Measurements from ENCODE around the gene LNPK. TPM values are rescaled to one million over a fixed set of nuclear protein-coding genes. Genes with fewer than 3 reads are reported as not detected.

Gene LNPK
- polyA plus RNA-seq, 3 donors: 8.1 to 15.3 (median 11.7) TPM

DNA sequence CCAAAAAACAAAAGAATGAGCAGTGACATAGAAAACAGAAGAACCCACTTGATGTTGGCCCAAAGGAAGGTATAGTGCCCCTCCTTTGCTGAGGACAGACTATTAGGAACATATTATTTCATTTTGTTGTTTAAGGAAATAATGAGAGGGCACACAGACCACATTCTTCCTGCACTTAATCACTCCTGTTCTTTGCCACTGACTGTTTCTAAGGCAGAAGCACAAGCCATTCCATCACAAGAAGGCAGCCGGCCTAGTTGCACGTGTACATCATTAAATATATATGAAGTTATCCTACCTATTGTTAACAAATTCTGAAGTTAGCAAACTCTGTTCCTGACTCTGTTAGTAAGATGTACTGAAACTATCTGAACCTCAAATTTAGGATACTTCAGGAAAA lies 110.0 kb downstream of the LNPK start:
- no CpG with 5 or more reads among the region's 2 CpGs for WGBS (ENCODE audit: insufficient coverage)
- Histone ChIP-seq H3K4me3 (replicated peaks in 1 of 3; ENCODE audit: low read depth in 2 of 3, low read length in 3 of 3) (no peak overlapping the region), H3K4me2 (replicated peaks; ENCODE audit: extremely low read depth, low read length, poor library complexity, severe bottlenecking) (no peak overlapping the region), H3K27ac (ENCODE audit: low read depth in 1 of 2, low read length in 2 of 2) (no peak overlapping the region), H3K27me3 (ENCODE audit: control insufficient read depth in 2 of 2, insufficient read depth in 2 of 2, low read length in 2 of 2) (peaks cover 0 to 2% of the 10 kb centered on the region in 2 donors), H2AFZ (ENCODE audit: insufficient read depth, low read depth, low read length, poor library complexity, severe bottlenecking) (no peak overlapping the region), H3K4me1 (ENCODE audit: control insufficient read depth in 1 of 2, insufficient read depth in 2 of 2, low read length in 2 of 2) (no peaks in the 10 kb centered on the region), H3K9ac (ENCODE audit: insufficient read depth, low read length, poor library complexity, severe bottlenecking) (no peak overlapping the region), H3K36me3 (replicated peaks in 1 of 2; ENCODE audit: control insufficient read depth in 1 of 2, insufficient read depth in 2 of 2, low read length in 2 of 2) (no peaks in the 10 kb centered on the region), H3K79me2 (ENCODE audit: insufficient read depth, low read length) (no peaks in the 10 kb centered on the region), H3K9me3 (replicated peaks in 1 of 2; ENCODE audit: control insufficient read depth in 1 of 2, insufficient read depth in 1 of 2, low read length in 2 of 2) (peaks cover 0 to 3% of the 10 kb centered on the region in 2 donors), H4K20me1 (ENCODE audit: insufficient read depth, low read length) (no peaks in the 10 kb centered on the region)
- H3K27ac Mint-ChIP-seq: no peak overlapping the region
- H3K9me3 Mint-ChIP-seq: peaks cover 0 to 8% (median 0%) of the 10 kb centered on the region in 7 donors
- TF ChIP-seq, protein P1, sequence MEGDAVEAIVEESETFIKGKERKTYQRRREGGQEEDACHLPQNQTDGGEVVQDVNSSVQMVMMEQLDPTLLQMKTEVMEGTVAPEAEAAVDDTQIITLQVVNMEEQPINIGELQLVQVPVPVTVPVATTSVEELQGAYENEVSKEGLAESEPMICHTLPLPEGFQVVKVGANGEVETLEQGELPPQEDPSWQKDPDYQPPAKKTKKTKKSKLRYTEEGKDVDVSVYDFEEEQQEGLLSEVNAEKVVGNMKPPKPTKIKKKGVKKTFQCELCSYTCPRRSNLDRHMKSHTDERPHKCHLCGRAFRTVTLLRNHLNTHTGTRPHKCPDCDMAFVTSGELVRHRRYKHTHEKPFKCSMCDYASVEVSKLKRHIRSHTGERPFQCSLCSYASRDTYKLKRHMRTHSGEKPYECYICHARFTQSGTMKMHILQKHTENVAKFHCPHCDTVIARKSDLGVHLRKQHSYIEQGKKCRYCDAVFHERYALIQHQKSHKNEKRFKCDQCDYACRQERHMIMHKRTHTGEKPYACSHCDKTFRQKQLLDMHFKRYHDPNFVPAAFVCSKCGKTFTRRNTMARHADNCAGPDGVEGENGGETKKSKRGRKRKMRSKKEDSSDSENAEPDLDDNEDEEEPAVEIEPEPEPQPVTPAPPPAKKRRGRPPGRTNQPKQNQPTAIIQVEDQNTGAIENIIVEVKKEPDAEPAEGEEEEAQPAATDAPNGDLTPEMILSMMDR (IDR thresholded peaks at IDR 0.05): no peak
- H3K36me3 Mint-ChIP-seq: no peaks in the 10 kb centered on the region
- intact Hi-C loops (cut with micrococcal nuclease): no loop called here
- no peak overlapping the region for H3K4me3 Mint-ChIP-seq
- no peak for DNase-seq
- no peaks in the 10 kb centered on the region for H3K4me1 Mint-ChIP-seq
- peaks cover 1 to 12% (median 6%) of the 10 kb centered on the region in 3 donors for H3K27me3 Mint-ChIP-seq (ENCODE audit: low read depth in 3 of 3)

DNA sequence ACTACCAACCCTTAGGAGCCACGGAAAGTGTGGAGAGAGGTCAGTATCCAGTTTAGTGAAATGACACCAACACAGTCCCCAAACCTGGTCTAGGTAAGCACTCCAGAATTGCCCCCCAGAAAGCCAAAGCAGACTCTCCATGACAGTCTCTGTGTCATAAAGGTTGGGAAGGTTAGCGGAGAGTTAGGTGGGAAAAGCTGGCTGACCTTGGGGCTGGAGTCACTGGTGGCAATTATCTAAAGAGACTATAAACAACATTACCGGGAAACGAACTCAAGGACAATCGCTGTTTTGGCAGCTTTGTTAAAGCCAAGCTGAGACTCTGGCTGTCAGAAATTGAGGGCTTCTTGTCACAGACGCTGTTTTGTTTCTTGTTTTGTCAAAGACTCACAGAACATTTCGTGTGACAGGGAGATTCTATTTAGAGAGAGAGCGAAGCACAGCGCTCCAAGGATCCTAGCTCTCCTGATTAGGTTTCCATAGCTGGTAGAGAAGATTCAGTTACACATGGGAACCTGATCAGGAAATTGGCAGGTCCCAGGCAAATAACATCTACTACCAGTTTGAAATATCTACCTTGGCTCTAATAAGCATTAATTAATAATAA lies 111.3 kb downstream of the LNPK start:
- Histone ChIP-seq H3K4me2 (replicated peaks; ENCODE audit: extremely low read depth, low read length, poor library complexity, severe bottlenecking) (no peak overlapping the region), H3K36me3 (replicated peaks in 1 of 2; ENCODE audit: control insufficient read depth in 1 of 2, insufficient read depth in 2 of 2, low read length in 2 of 2) (no peaks in the 10 kb centered on the region), H4K20me1 (ENCODE audit: insufficient read depth, low read length) (no peaks in the 10 kb centered on the region), H3K27me3 (ENCODE audit: control insufficient read depth in 2 of 2, insufficient read depth in 2 of 2, low read length in 2 of 2) (peaks cover 0 to 2% of the 10 kb centered on the region in 2 donors), H2AFZ (ENCODE audit: insufficient read depth, low read depth, low read length, poor library complexity, severe bottlenecking) (no peak overlapping the region), H3K4me3 (replicated peaks in 1 of 3; ENCODE audit: low read depth in 2 of 3, low read length in 3 of 3) (no peak overlapping the region), H3K27ac (ENCODE audit: low read depth in 1 of 2, low read length in 2 of 2) (no peak overlapping the region), H3K4me1 (ENCODE audit: control insufficient read depth in 1 of 2, insufficient read depth in 2 of 2, low read length in 2 of 2) (no peaks in the 10 kb centered on the region), H3K79me2 (ENCODE audit: insufficient read depth, low read length) (no peaks in the 10 kb centered on the region), H3K9ac (ENCODE audit: insufficient read depth, low read length, poor library complexity, severe bottlenecking) (no peak overlapping the region), H3K9me3 (replicated peaks in 1 of 2; ENCODE audit: control insufficient read depth in 1 of 2, insufficient read depth in 1 of 2, low read length in 2 of 2) (no peaks in the 10 kb centered on the region)
- intact Hi-C loops (cut with micrococcal nuclease): no loop called here
- WGBS (ENCODE audit: insufficient coverage): 98% methylated on average over 6 of the region's 9 CpGs
- Mint-ChIP-seq H3K4me3 (no peak overlapping the region), H3K4me1 (no peaks in the 10 kb centered on the region), H3K27me3 (ENCODE audit: low read depth in 3 of 3) (peaks cover 0 to 12% (median 6%) of the 10 kb centered on the region in 3 donors), H3K27ac (no peak overlapping the region), H3K36me3 (no peaks in the 10 kb centered on the region), H3K9me3 (peaks cover 0 to 7% (median 0%) of the 10 kb centered on the region in 7 donors)
- TF ChIP-seq, protein P1 (IDR thresholded peaks at IDR 0.05): no peak
- no peak for DNase-seq

Data from CD14-positive monocyte (primary cell).